Measurements from ENCODE around the gene AMPD2. TPM values are rescaled to one million over a fixed set of nuclear protein-coding genes. Genes with fewer than 3 reads are reported as not detected.

AMPD2 gene
- total RNA-seq, 3 donors from 2014 or later = 35.6 to 47.4 (median 40.9) TPM

DNA sequence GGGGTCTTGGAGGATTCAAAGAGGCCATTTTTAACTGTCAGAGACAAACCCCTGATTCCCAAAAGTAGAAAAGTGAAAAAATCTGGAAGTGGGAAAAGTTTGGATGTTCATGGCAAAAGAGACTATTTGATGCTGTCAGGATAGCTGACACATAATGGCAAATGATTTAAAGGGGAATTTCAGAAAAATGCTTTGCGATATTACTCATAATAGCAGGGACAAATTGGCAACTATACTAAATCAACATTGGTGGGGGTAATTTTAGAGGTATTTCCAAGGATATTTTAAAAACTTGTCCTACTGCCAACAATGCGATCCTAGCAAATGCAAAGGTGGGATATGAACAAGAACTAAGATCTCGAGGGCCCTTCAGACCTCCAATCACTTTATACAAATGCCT, 31.0 kb downstream of the AMPD2 start:
- no peak overlapping the region for H3K4me3 ChIP-seq
- intact Hi-C loops (cut with DNase I, micrococcal nuclease) = no loop called here
- no peaks in the 10 kb centered on the region for H3K9me3 ChIP-seq
- H3K4me1 ChIP-seq (ENCODE audit: low read depth) = peaks cover 5% of the 10 kb centered on the region
- ATAC-seq = no peak
- TF ChIP-seq, protein P1, sequence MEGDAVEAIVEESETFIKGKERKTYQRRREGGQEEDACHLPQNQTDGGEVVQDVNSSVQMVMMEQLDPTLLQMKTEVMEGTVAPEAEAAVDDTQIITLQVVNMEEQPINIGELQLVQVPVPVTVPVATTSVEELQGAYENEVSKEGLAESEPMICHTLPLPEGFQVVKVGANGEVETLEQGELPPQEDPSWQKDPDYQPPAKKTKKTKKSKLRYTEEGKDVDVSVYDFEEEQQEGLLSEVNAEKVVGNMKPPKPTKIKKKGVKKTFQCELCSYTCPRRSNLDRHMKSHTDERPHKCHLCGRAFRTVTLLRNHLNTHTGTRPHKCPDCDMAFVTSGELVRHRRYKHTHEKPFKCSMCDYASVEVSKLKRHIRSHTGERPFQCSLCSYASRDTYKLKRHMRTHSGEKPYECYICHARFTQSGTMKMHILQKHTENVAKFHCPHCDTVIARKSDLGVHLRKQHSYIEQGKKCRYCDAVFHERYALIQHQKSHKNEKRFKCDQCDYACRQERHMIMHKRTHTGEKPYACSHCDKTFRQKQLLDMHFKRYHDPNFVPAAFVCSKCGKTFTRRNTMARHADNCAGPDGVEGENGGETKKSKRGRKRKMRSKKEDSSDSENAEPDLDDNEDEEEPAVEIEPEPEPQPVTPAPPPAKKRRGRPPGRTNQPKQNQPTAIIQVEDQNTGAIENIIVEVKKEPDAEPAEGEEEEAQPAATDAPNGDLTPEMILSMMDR (IDR thresholded peaks at IDR 0.05) = no peak
- no peak for DNase-seq
- H3K36me3 ChIP-seq (ENCODE audit: low read depth) = no peaks in the 10 kb centered on the region

- Histone ChIP-seq H3K9me3 (no peaks in the 10 kb centered on the region), H3K4me1 (ENCODE audit: low read depth) (peaks cover 10% of the 10 kb centered on the region), H3K36me3 (ENCODE audit: low read depth) (no peaks in the 10 kb centered on the region), H3K4me3 (no peak overlapping the region)
- DNase-seq = no peak
- intact Hi-C loops (cut with DNase I, micrococcal nuclease) = no loop called here
- no peak for ATAC-seq
- TF ChIP-seq, protein P1 (IDR thresholded peaks at IDR 0.05) = no peak
These were observed 32.8 kb downstream of the AMPD2 start for GRCh38 chr1:109652402-109652801.

- Histone ChIP-seq H3K9me3 (no peaks in the 10 kb centered on the region), H3K36me3 (ENCODE audit: low read depth) (no peaks in the 10 kb centered on the region), H3K4me3 (no peak overlapping the region), H3K4me1 (ENCODE audit: low read depth) (peaks cover 10% of the 10 kb centered on the region)
- intact Hi-C loops (cut with DNase I, micrococcal nuclease) = no loop called here
- DNase-seq (no peak), ATAC-seq (no peak)
- TF ChIP-seq, protein P1 (IDR thresholded peaks at IDR 0.05) = no peak
These were observed 33.7 kb downstream of the AMPD2 start for GRCh38 chr1:109653306-109653705.

DNA sequence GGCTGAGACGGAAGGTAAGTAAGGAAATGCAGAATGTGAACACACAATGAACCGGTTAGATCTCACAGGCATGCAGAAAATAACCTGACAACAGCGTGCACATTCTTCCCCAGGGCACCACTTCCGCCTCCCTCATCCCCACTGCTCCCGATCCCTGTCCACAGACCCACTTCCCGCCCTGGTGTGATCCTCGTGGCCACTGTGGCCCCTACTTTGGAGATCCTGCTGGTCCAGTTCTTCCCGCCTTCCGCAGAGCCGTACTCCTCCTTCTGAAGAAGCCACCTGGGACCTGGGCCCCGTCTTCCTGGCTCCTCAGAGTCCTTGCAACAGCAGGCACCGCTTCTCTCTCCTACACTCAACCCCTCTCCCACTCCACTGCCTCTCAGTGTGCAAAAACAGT, 34.9 kb downstream of the AMPD2 start:
- intact Hi-C loops (cut with DNase I, micrococcal nuclease) = no loop called here
- Histone ChIP-seq H3K4me1 (ENCODE audit: low read depth) (peaks cover 10% of the 10 kb centered on the region), H3K4me3 (no peak overlapping the region), H3K36me3 (ENCODE audit: low read depth) (no peaks in the 10 kb centered on the region), H3K9me3 (no peaks in the 10 kb centered on the region)
- TF ChIP-seq, protein P1 (IDR thresholded peaks at IDR 0.05) = no peak
- no peak for ATAC-seq
- DNase-seq = peak in 1 of 3 donors; percentile 30

GRCh38 chr1:109655615-109656519, 36.2 kb downstream of the AMPD2 start, which contains the start of gene GSTM4:
GSTM4 (plus strand) TSS chr1:109656099; CDS start chr1:109656390, 291 bp downstream.
- peak; percentile 98 for ATAC-seq
- no peaks in the 10 kb centered on the region for H3K9me3 ChIP-seq
- peak; percentile 93 to 94 (median 94) for DNase-seq
- H3K36me3 ChIP-seq (ENCODE audit: low read depth) = no peaks in the 10 kb centered on the region
- peaks cover 10% of the 10 kb centered on the region for H3K4me1 ChIP-seq (ENCODE audit: low read depth)
- intact Hi-C loops (cut with DNase I, micrococcal nuclease) = no loop called here
- peak within 1 kb of the TSS; percentile 67 for H3K4me3 ChIP-seq
- TF ChIP-seq, protein P1 (IDR thresholded peaks at IDR 0.05) = no peak

Measured in mucosa of descending colon (tissue), 3 donors.